SJCRH30 (cell line): ENCODE results near the gene BCAR3. TPM values are rescaled to one million over a fixed set of nuclear protein-coding genes. Genes with fewer than 3 reads are reported as not detected.

ENCODE experiments used
- DNase-seq, 2 experiments: peaks; one replicate each; pipeline ENCODE4 v3.0.0-alpha.2; 2015 to 2020
- H3K27ac ChIP-seq: fragments of 250-450 bp; sonication (Bioruptor Pico); 2 replicates; pipeline ENCODE4 v1.5.1; 2020; ENCODE audit warnings: mild to moderate bottlenecking, moderate library complexity
- H3K27me3 ChIP-seq: fragments of 250-450 bp; sonication (Bioruptor Pico); 2 replicates; pipeline ENCODE4 v1.5.1; 2020; ENCODE audit warnings: mild to moderate bottlenecking, moderate library complexity
- H3K36me3 ChIP-seq: fragments of 250-450 bp; sonication (Bioruptor Pico); 2 replicates; pipeline ENCODE4 v1.5.1; 2020; ENCODE audit warnings: mild to moderate bottlenecking, moderate library complexity
- H3K4me1 ChIP-seq: fragments of 250-450 bp; sonication (Bioruptor Pico); 2 replicates; pipeline ENCODE4 v1.5.1; 2020; ENCODE audit warnings: mild to moderate bottlenecking, moderate library complexity
- H3K4me3 ChIP-seq: fragments of 250-450 bp; sonication (Bioruptor Pico); 2 replicates; pipeline ENCODE4 v1.5.1; 2020; ENCODE audit warnings: mild to moderate bottlenecking, moderate library complexity
- H3K9me3 ChIP-seq: fragments of 250-450 bp; sonication (Bioruptor Pico); replicated peaks from 2 replicates; pipeline ENCODE4 v1.5.1; 2020; ENCODE audit warnings: mild to moderate bottlenecking, moderate library complexity
- total RNA-seq: library from RNA; depleted of rRNA; stranded (reverse); fragments of >200 nt; shearing (Covaris generic); gene quantifications from 2 replicates; pipeline ENCODE4 v1.2.3, GENCODE V29; 2014

Gene BCAR3
- total RNA-seq, 1 experiment from 2014 or later = 30.0 TPM

- no peaks in the 10 kb centered on the region for H3K27me3 ChIP-seq
- H3K36me3 ChIP-seq = no peaks in the 10 kb centered on the region; the same call in 1 of the 2 replicates
- no peak overlapping the region for H3K27ac ChIP-seq
- DNase-seq = no peak
- H3K9me3 ChIP-seq = no peaks in the 10 kb centered on the region
- peaks cover 20% of the 10 kb centered on the region for H3K4me1 ChIP-seq
- no peak overlapping the region for H3K4me3 ChIP-seq
These were observed 75.7 kb downstream of the BCAR3 start for GRCh38 chr1:93605812-93606512.

- Histone ChIP-seq H3K4me3 (no peak overlapping the region), H3K27ac (no peak overlapping the region), H3K36me3 (no peaks in the 10 kb centered on the region; the same call in 1 of the 2 replicates), H3K27me3 (no peaks in the 10 kb centered on the region), H3K9me3 (no peaks in the 10 kb centered on the region), H3K4me1 (peaks cover 20% of the 10 kb centered on the region)
- DNase-seq = no peak
These were observed 76.5 kb downstream of the BCAR3 start for GRCh38 chr1:93605026-93605568.

- H3K4me1 ChIP-seq = peaks cover 17% of the 10 kb centered on the region
- no peaks in the 10 kb centered on the region; the same call in 1 of the 2 replicates for H3K36me3 ChIP-seq
- no peaks in the 10 kb centered on the region for H3K27me3 ChIP-seq
- no peaks in the 10 kb centered on the region for H3K9me3 ChIP-seq
- DNase-seq = no peak
- H3K27ac ChIP-seq = no peak overlapping the region
- H3K4me3 ChIP-seq = no peak overlapping the region
These were observed 77.2 kb downstream of the BCAR3 start for GRCh38 chr1:93604411-93604810.

- H3K4me3 ChIP-seq = no peak overlapping the region
- no peak for DNase-seq
- H3K27ac ChIP-seq = no peak overlapping the region
- H3K4me1 ChIP-seq = peaks cover 10% of the 10 kb centered on the region
- no peaks in the 10 kb centered on the region for H3K27me3 ChIP-seq
- H3K36me3 ChIP-seq = no peaks in the 10 kb centered on the region; the same call in 1 of the 2 replicates
- H3K9me3 ChIP-seq = no peaks in the 10 kb centered on the region
These were observed 78.0 kb downstream of the BCAR3 start for GRCh38 chr1:93603601-93604000.

GRCh38 chr1:93603106-93603505, 78.5 kb downstream of the BCAR3 start:
- H3K9me3 ChIP-seq = no peaks in the 10 kb centered on the region
- no peaks in the 10 kb centered on the region; the same call in 1 of the 2 replicates for H3K36me3 ChIP-seq
- H3K4me1 ChIP-seq = peaks cover 5% of the 10 kb centered on the region
- H3K27me3 ChIP-seq = no peaks in the 10 kb centered on the region
- no peak overlapping the region for H3K27ac ChIP-seq
- no peak overlapping the region for H3K4me3 ChIP-seq
- no peak for DNase-seq

GRCh38 chr1:93602101-93602500, 79.5 kb downstream of the BCAR3 start:
- Histone ChIP-seq H3K4me1 (no peaks in the 10 kb centered on the region), H3K9me3 (no peaks in the 10 kb centered on the region), H3K36me3 (no peaks in the 10 kb centered on the region; the same call in 1 of the 2 replicates), H3K27me3 (no peaks in the 10 kb centered on the region), H3K4me3 (no peak overlapping the region), H3K27ac (no peak overlapping the region)
- no peak for DNase-seq

GRCh38 chr1:93601686-93602085, 80.0 kb downstream of the BCAR3 start:
- DNase-seq = no peak
- Histone ChIP-seq H3K27me3 (no peaks in the 10 kb centered on the region), H3K4me1 (no peaks in the 10 kb centered on the region), H3K9me3 (no peaks in the 10 kb centered on the region), H3K36me3 (no peaks in the 10 kb centered on the region; the same call in 1 of the 2 replicates), H3K4me3 (no peak overlapping the region), H3K27ac (no peak overlapping the region)

GRCh38 chr1:93600663-93601062, 81.0 kb downstream of the BCAR3 start:
- H3K36me3 ChIP-seq = peaks cover 2% of the 10 kb centered on the region
- no peak for DNase-seq
- no peaks in the 10 kb centered on the region for H3K9me3 ChIP-seq
- H3K4me3 ChIP-seq = no peak overlapping the region
- H3K27me3 ChIP-seq = no peaks in the 10 kb centered on the region
- H3K4me1 ChIP-seq = no peaks in the 10 kb centered on the region; the same call in 1 of the 2 replicates
- H3K27ac ChIP-seq = no peak overlapping the region

GRCh38 chr1:93599479-93599878, 82.2 kb downstream of the BCAR3 start:
- DNase-seq = no peak
- no peaks in the 10 kb centered on the region for H3K9me3 ChIP-seq
- H3K36me3 ChIP-seq = peaks cover 2% of the 10 kb centered on the region
- no peak overlapping the region for H3K4me3 ChIP-seq
- H3K4me1 ChIP-seq = peaks cover 11% of the 10 kb centered on the region
- H3K27me3 ChIP-seq = no peaks in the 10 kb centered on the region
- H3K27ac ChIP-seq = no peak overlapping the region

- H3K4me3 ChIP-seq = no peak overlapping the region
- no peak for DNase-seq
- no peak overlapping the region for H3K27ac ChIP-seq
- peaks cover 15% of the 10 kb centered on the region for H3K4me1 ChIP-seq
- no peaks in the 10 kb centered on the region for H3K9me3 ChIP-seq
- H3K36me3 ChIP-seq = peaks cover 2% of the 10 kb centered on the region
- no peaks in the 10 kb centered on the region for H3K27me3 ChIP-seq
These were observed 82.7 kb downstream of the BCAR3 start for GRCh38 chr1:93598861-93599439.

- H3K4me3 ChIP-seq = no peak overlapping the region
- no peaks in the 10 kb centered on the region for H3K9me3 ChIP-seq
- H3K27ac ChIP-seq = no peak overlapping the region
- H3K36me3 ChIP-seq = peaks cover 2% of the 10 kb centered on the region
- H3K4me1 ChIP-seq = peaks cover 15% of the 10 kb centered on the region
- no peak for DNase-seq
- no peaks in the 10 kb centered on the region for H3K27me3 ChIP-seq
These were observed 83.2 kb downstream of the BCAR3 start for GRCh38 chr1:93598396-93598795.

- Histone ChIP-seq H3K9me3 (no peaks in the 10 kb centered on the region), H3K4me1 (peaks cover 21% of the 10 kb centered on the region), H3K27me3 (no peaks in the 10 kb centered on the region), H3K36me3 (peaks cover 2% of the 10 kb centered on the region), H3K27ac (no peak overlapping the region), H3K4me3 (no peak overlapping the region)
- no peak for DNase-seq
These were observed 83.9 kb downstream of the BCAR3 start for GRCh38 chr1:93597709-93598108.

GRCh38 chr1:93596329-93597089, 85.1 kb downstream of the BCAR3 start:
- Histone ChIP-seq H3K4me3 (no peak overlapping the region), H3K9me3 (no peaks in the 10 kb centered on the region), H3K36me3 (peaks cover 7% of the 10 kb centered on the region), H3K4me1 (peaks cover 32% of the 10 kb centered on the region), H3K27me3 (no peaks in the 10 kb centered on the region), H3K27ac (no peak overlapping the region)
- DNase-seq = no peak

- peaks cover 34% of the 10 kb centered on the region for H3K4me1 ChIP-seq
- H3K9me3 ChIP-seq = no peaks in the 10 kb centered on the region
- no peak for DNase-seq
- no peaks in the 10 kb centered on the region for H3K27me3 ChIP-seq
- peaks cover 9% of the 10 kb centered on the region for H3K36me3 ChIP-seq
- no peak overlapping the region for H3K4me3 ChIP-seq
- H3K27ac ChIP-seq = no peak overlapping the region
These were observed 85.9 kb downstream of the BCAR3 start for GRCh38 chr1:93595743-93596142.

GRCh38 chr1:93595266-93595665, 86.4 kb downstream of the BCAR3 start:
- Histone ChIP-seq H3K27ac (no peak overlapping the region), H3K4me3 (no peak overlapping the region), H3K9me3 (no peaks in the 10 kb centered on the region), H3K27me3 (no peaks in the 10 kb centered on the region), H3K4me1 (peaks cover 34% of the 10 kb centered on the region), H3K36me3 (peaks cover 14% of the 10 kb centered on the region)
- DNase-seq = no peak
